GM19025 (cell line): Measurements from ENCODE around the gene EZH2.

Source experiments
- ATAC-seq: cut with Tn5 transposase; IDR thresholded peaks from one replicate; pipeline ENCODE4 v1.9.1; 2021; ENCODE audit warnings: mild to moderate bottlenecking, low read depth, moderate library complexity; ENCODE audit not compliant: unreplicated experiment

Gene EZH2

GRCh38 chr7:148814922-148815559 is 69.0 kb downstream of the EZH2 start:
- ATAC-seq: no peak

DNA sequence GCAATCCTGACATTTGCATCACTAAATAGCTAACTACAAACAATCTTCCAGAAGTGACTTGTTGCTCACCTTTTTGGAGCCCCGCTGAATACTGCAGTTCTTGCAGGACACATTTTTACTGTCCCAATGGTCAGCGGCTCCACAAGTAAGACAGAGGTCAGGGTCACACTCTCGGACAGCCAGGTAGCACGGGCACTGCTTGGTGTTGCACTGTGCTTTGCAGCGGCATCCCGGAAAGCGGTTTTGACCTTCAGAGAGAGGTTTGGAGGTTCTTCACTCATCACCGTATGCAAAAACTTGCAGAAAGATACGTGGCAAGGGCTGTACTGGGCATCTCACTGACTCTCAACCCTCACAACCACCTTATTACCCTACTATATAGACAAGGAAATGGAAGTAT is 70.2 kb downstream of the EZH2 start:
- ATAC-seq: no peak

DNA sequence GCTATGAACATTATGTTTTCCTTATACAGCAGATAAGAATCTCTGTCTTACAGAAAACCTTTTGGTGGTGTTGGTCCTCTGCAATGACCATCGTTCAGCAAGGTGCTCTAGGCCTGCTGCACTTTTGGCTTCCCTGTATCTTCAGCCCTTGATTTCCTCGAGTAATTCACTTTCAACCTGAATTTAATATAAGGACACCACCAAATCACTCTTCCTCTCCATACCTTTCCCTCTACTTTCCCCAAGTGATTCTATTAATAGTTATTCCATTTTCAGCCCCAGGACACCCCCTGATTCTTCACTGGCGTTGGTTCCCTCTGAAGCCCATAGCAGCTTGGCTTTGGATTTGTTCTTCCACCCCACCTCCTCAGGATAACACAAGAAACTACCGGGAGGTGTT is 72.2 kb downstream of the EZH2 start:
- ATAC-seq: no peak

DNA sequence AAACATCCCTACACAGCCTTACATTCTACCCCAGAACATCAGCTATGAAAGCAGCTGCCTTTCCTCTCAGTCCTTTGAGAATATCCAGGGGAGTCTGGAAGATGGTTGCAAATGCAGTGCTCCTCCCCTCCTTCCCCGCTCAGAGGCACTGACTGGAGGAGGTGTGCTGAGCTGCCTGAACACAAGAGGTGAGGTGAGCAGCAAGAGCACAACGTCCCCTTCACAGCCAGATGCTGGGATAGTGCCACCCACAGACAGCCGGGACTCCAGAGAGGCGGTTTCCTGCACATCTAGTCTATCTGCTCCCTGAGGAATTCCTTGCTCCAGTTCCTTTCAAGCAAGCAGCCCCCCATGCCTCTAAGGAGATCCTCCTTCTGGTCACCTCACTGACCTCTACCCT is 74.2 kb downstream of the EZH2 start:
- ATAC-seq: no peak

DNA sequence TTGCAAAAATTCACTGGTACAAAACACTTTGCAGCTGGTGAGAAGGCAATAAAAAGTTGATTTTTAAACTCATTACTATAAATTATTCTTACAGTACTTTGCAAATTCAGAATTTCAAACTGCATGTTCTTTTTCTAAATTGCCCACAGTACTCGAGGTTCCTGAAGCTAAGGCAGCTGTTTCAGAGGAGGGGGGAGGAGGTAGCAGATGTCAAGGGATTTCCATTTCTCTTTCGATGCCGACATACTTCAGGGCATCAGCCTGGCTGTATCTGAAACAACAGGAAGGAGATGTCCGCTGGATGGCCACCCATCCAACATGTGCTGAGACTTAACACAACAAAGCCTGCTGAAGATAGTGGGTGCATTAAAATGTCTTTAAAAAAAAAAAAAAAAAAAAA is 76.7 kb downstream of the EZH2 start:
- ATAC-seq: no peak

GRCh38 chr7:148806187-148806586 is 77.9 kb downstream of the EZH2 start:
- ATAC-seq: no peak

GRCh38 chr7:148804343-148805235 is 79.5 kb downstream of the EZH2 start:
- no peak for ATAC-seq

DNA sequence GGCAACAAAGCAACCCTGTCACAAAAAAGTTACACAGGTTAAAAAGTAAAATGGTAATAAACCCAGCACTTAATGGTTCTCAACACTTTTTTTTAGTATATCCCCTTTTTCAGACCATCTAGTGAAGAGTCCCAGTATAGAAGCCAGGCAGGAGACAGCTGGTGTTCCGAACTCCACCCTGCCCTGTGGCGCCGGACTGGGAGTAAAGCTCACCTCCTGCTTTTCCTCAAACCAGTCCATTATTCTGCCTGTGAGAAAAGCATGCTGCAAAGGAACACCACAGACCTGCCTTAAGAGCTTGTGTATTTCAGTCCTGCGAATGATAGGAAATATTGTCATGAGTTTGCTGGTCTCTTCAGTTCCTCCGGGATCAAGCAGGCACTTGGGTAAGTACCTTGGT is 81.0 kb downstream of the EZH2 start:
- ATAC-seq: no peak

DNA sequence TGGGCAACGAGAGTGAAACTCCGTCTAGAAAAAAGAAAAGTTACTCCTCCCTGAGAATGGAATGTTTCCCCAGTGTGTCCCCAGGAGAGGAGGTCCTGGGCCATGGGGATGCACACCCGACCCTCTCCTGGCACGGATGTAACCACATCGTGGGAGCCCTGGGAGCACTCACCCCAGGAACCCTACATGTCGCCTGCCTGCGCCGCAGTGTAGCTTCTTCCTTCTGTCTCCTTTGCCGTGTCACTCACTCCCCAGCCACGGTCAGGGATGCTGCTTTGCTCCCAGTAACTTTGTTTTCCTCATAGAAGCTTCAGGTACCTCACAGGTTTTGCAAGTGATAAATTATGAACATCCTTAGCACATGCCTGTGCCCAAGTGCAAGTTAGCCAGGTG is 82.0 kb downstream of the EZH2 start:
- ATAC-seq: no peak

GRCh38 chr7:148800677-148801076 is 83.4 kb downstream of the EZH2 start:
- ATAC-seq: no peak

DNA sequence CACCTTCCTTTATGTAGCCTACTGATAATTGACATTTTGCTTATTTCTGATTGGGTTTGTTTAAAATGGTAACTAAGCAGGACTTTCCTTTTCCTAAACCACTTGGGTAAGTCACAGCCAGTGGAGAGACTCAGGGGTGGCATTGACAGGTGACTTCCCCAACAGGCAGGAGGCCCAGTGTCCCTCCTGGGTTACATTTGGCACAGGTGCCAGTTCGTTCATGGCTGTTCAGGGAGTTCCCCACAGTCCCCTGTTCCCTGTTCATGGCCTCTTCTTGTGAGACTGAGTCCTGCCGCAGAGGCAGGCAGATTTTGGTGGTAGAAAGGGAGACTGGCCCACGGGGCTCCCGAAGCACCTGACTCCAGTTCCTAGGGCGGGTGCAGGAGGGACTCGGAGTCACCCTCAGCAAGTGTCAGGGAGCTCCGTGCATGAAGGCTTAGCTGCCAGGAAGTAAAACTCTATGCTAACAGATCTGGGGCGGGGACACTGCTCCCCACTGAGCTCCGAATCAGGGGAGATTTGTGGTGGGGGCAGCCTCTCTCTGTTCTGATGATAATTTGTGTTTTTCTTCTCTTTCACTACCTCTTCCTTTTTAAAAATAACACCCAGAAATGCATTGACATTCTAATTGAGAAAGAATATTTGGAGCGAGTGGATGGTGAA is 84.1 kb downstream of the EZH2 start:
- no peak for ATAC-seq

DNA sequence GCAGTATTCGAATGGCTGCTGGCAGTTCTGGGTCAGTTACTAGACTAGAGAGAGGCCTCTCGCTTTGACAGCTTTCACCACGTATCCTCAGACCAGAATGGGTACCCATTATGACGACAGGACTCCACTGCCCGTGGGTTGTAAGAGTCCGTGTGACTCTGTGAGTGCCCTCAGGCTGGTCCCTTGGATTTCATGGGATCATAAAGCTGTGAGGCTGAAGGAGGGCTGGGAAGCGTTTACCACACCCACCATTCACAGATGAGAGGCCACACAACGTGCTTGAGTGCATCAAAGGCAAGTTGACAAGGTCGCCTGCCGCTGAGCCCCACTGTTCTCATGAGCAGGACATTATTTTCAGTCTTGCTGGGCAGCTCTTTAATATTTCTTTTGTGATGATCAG is 87.2 kb downstream of the EZH2 start:
- no peak for ATAC-seq

DNA sequence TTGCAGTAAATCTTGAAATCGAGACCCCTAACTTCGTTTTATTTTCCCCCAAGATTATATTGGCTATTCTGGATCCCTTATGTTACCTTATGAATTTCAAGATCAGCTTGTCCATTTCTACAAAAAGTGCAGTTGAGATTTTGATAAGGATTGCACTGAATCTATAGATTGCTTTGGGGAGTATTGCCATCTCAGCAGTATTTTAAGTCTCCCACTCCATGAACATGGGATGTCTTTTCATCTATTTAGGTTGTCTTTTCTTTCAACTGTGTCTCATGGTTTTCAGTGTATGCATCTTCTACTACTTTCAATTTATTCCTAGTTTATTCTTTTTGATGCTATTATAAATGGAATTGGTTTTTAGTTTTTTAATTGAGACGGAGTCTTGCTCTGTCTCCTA is 89.6 kb downstream of the EZH2 start:
- no peak for ATAC-seq

- no peak for ATAC-seq
Measured at GRCh38 chr7:148793590-148793989, 90.5 kb downstream of the EZH2 start.

DNA sequence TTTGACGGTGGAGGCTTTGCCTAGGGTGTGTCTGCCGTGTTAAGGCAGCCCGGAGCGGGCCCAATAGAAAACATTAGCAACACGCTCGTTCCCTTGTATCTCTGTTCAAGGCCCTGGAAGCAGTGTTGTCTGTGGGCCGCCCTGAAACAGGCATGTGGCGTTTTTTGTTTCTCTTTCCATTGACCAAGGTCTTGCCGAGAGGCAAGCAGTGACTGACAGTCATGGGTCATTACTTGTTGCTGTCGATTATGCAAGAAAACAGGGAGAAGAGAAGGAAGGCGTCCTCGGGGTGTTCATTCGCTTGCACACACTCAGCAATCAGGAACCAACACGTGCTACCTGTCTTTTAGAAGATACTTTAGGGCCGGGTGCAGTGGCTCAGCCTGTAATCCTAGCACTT is 92.5 kb downstream of the EZH2 start:
- ATAC-seq: no peak

- no peak for ATAC-seq
Measured at GRCh38 chr7:148790850-148791249, 93.2 kb downstream of the EZH2 start.

DNA sequence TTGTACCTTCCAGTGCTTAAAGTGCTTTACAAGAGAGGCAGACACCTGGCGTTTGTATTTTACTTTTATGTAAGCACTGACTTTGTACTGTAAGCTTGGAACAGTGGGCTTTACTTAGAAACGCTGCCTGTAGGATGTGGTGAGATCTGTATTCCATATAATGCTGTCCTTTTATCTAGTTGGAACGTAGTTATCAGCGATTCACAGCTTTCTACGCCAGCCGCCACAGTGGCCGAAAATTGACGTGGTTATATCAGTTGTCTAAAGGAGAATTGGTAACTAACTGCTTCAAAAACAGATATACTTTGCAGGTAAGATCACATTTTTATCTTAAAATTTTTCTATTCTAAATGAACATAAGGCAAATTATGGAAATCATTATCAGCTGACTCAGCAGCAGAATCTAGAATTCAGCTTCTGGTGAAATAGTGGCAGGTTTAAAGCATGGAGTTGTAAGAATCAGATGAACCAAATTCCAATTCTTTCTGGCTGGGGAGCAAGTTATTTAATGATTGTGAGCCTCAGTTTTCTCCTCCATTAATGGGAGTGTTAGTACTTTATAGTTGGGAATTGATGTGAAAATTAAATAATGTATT is 93.9 kb downstream of the EZH2 start:
- ATAC-seq: no peak

DNA sequence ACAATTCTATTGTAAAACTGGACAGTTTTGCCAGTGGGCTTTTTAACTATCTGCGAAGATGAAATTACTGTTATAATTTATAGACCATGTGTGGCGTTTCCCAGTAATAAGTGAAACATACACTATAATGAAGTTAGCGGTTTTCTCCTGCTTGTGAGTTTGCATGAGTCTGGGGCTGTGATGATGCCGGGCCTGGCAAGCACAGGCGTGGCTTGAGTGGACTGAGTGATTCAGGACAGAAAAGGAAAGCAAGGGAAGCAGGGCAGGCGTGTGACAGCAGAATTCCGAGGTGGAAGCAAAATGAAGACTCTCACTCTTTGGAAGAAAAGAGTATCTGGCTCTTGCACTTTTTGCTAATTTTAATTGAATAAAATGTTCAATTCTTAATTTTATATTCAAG is 94.9 kb downstream of the EZH2 start:
- ATAC-seq: no peak

- ATAC-seq: no peak
Measured at GRCh38 chr7:148787571-148788295, 96.4 kb downstream of the EZH2 start.

GRCh38 chr7:148783801-148784527 is 100.1 kb downstream of the EZH2 start:
- no peak for ATAC-seq
